ENCODE results near the gene CCDC30.

CCDC30 gene

GRCh38 chr1:42462828-42463763, at the start of gene CCDC30:
CCDC30 (plus strand) TSS chr1:42463286; CDS start chr1:42480552, 17,266 bp downstream.
- peak; percentile 97 for DNase-seq (ENCODE audit: low spot score)

DNA sequence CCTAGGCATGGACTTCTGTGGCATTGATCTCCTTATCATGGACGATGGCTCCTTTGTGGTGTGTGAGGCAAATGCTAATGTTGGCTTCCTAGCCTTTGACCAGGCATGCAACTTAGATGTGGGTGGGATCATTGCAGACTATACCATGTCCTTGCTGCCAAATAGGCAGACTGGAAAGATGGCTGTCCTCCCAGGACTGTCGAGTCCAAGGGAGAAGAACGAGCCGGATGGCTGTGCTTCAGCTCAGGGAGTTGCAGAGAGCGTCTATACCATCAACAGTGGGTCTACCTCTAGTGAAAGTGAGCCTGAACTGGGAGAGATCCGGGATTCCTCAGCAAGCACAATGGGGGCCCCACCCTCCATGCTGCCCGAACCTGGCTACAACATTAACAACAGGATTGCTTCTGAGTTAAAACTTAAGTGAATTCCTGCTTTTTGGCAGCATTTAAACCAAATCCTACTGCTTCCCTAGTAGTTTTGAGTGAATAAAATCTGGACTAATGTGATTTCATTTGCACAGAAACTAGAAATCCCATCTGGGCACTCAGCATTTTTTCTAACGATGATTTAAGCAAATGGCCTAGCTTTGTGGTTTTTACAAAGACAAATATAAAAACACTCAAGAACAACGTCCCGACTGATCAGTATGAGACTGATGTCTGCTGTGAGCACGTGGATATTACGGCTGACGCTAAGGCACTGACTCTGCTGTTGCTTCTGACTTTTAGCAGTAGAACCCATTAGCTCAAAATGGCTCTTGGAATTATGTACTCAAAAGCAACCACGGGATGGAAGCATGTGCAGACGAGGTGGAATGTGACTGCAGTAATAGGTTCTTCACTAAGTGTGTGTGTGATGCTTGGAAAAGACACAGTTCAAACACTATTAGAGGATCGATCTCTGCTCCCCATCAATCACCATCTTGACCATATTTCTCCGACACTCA, 48.3 kb upstream of the CCDC30 start:
- no peak for DNase-seq (ENCODE audit: low spot score)

GRCh38 chr1:42417166-42417565, 45.9 kb upstream of the CCDC30 start:
- DNase-seq (ENCODE audit: low spot score), result no peak

- no peak for DNase-seq (ENCODE audit: low spot score)
These were observed 44.6 kb upstream of the CCDC30 start for GRCh38 chr1:42418516-42418915.

- no peak for DNase-seq (ENCODE audit: low spot score)
These were observed 43.8 kb upstream of the CCDC30 start for GRCh38 chr1:42419126-42419821.

DNA sequence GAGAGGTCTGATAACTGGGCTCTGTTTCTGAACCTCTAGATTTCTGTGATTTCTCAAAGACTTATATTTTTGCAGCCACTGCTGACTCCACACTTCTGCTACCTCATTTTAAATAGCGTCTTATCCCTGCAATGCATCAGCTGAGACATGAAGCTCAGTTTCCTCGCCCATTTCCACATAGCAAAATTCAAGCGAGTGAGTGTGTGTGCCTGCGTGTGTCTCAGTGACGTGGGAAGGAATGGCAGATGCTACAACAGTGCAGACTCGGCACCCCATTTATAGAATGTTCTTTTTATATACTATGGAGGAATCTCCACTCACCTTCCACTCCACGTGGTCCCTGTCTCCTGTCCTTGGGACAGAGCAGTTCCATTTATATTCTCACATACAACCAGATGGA, 43.0 kb upstream of the CCDC30 start:
- no peak for DNase-seq (ENCODE audit: low spot score)

DNA sequence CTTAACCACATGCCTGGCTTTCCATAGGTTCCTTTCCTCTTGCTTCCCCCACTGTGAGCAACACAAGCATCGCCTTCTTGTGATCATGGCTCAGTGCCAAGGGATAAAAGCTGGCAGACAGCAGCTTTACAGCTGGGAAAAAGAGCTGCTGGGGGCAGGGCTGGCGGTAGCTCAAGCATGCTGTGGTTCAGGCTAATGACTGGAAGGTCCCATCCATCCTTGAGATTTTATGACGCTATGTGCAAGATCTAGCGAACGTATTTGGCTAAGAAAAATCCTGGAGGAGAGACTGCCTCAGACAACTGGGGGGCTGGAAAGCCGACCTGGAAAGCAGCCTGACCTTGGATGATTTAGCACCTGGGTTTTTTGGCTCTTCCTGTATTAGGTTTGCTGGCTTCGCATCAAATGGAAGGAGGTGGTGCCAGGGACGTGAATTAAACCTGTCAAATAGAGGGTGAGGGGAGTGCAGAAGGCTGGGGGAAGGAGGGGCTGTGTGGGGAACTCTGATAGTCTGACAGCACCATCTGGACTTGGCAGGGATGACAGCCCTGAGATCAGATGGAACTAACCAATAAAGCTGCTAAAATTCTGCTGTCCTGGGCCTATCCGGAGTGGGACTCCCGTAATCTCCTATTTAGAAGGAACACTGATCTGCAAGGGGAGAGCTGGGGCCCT, 42.0 kb upstream of the CCDC30 start:
- DNase-seq (ENCODE audit: low spot score), result peak; percentile 67

GRCh38 chr1:42422737-42423136, 40.3 kb upstream of the CCDC30 start:
- DNase-seq (ENCODE audit: low spot score), result no peak

DNA sequence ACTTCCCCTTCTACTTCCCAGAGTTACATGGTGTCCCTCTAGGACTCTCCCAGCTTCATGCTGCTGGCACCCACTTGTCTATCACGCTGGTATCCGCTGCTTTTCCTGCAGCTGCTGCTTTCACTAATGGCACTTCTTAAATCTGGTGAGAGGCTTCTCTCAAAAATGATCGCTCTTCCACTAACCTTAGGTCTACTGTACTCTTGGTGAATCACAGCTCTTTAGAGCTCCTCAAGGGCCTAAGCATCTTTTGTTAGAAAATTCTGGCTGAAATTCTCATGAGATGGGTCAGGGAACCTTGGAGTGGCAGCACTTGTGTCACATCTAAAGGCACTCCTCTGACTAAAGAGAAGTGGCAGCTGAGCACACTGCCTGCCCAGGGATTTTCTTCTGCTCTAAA, 39.4 kb upstream of the CCDC30 start:
- DNase-seq (ENCODE audit: low spot score), result no peak

- no peak for DNase-seq (ENCODE audit: low spot score)
These were observed 38.9 kb upstream of the CCDC30 start for GRCh38 chr1:42424201-42424600.

- DNase-seq (ENCODE audit: low spot score), result no peak
These were observed 35.8 kb upstream of the CCDC30 start for GRCh38 chr1:42427240-42427639.

- no peak for DNase-seq (ENCODE audit: low spot score)
These were observed 33.5 kb upstream of the CCDC30 start for GRCh38 chr1:42429603-42430002.

DNA sequence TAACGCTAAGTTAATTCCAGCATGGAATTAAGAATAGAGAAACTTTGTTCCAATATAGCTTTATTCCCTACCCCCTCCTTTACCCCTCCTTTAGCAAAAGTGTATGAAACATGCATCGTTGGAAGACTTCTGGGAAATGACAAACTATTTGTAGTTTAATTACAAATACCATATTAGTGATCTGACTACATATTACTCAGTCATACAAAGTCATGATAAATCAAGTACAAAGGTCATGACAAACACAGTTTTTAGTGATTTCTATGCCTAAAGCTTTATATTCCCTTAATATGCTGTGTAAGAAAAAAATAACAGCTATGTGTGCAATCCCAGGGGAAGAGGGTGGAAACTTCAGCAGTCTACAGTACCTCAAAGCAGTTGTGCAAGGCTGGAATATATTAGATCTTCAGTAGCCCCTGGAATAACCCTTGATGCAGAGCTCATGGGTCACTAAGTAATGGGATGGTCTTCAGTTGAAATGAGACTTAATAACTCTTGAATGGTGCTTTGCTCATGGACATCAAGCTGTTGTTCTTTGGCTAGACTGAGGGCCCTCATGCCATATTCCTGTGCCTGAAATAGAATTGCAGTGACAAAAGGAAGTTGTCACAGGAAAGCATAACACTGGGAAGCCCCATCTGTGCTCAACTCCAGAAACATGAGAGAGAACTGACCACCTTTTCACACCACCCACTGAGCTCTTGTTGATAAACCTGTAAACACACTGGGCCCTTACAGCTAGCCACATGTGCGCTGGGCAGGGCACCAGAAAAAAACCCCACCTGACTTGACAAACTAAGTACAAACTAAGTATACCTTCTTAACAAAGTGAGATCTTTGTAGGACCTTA, 32.6 kb upstream of the CCDC30 start:
- no peak for DNase-seq (ENCODE audit: low spot score)

DNA sequence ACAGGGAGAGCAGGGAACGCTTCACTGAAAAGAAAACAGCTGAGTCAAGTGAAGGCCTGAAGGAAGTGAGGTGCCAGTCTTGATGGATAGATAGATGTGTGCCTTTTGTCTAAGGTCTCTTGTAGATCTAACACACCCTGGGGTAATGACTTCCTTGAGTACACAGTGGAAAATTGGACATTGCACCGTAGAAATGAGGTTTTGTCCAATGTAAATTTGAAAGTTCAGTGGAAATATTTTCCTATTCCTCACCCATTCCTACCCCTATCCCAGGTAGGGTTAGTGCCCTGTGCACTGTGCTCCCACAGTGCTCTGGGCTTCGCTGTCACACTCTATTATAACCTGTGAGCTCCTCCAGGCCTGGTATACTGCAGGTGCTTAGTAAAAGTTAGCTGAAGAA, 31.6 kb upstream of the CCDC30 start:
- no peak for DNase-seq (ENCODE audit: low spot score)

GRCh38 chr1:42432714-42433113, 30.4 kb upstream of the CCDC30 start:
- no peak for DNase-seq (ENCODE audit: low spot score)

DNA sequence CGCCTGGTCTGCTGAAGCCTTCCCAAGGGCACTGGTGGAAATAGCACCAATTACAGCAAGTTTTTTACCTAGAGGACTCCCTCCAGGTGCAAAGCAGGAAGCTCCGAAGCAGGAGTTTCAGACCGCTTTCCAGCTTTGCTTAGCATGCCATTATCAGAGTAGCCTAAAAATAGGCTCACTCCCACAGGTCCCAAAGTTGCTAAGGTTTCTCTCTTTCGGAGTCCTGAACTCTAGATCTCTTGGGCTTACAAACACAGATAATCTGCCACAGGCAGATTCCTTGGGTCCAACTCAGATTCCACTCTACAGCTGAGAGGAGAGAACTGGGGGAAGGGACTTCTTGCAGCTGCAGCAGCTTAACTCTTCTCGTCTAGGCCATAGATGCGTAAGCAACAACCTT, 29.7 kb upstream of the CCDC30 start:
- DNase-seq (ENCODE audit: low spot score), result no peak

GRCh38 chr1:42434340-42434739, 28.7 kb upstream of the CCDC30 start:
- DNase-seq (ENCODE audit: low spot score), result no peak

GRCh38 chr1:42439940-42440339, 23.1 kb upstream of the CCDC30 start:
- no peak for DNase-seq (ENCODE audit: low spot score)

DNA sequence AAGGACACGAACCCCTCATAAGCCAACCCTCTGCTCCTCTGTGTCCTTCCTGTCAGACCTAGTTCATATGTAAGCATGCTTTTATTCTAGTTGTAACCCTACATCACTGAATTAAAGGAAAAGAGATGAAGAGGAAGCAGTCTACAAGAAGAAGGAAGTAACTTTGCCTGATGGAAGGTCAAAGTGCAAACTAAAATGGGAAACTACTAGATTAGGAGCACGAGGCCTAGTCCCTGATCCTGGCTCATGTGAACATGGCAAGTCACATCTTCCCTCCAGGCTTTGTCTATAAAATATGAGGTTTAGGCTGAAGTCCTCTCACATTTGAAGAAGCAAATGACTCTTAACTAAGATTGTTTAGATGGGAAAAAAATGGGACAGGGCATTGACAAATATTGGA, 20.4 kb upstream of the CCDC30 start:
- DNase-seq (ENCODE audit: low spot score), result no peak

DNA sequence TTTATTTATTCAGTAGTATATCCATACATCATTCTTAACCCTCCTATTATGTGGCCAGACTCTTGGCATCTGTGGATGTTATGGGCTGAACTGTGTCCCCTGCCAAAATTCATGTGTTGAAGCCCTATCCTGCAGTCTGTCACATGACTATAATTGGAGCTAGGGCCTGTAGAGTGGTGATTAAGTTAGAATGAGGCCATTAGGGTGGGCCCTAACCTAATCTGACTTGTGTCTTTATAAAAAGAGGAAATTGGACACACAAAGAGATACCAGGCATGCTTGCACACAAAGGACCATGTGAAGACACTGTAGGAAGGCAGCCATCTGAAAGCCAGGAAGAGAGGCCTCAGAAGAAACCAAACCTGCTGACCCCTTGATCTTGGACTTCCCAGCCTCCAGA, 13.8 kb upstream of the CCDC30 start:
- no peak for DNase-seq (ENCODE audit: low spot score)

DNA sequence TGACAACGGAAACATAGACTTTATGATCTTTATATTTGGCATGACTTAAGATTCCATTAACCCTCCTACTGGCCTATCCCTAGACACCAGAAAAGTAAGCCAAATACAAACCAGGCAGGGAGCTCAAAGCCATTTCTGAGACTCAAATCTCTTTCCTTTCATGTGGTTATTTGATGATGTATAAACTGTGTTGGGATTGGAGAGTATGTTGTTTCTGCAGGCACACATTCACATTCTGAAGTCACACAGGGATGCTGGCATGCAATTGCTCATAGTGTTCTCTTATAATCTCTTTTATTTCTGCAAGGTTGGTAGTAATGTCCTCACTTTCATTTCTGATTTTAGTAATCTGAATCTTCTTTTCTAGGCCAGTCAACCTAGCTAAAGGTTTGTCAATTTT, 13.0 kb upstream of the CCDC30 start:
- no peak for DNase-seq (ENCODE audit: low spot score)

Data from COLO829 (cell line).